GM19372 (cell line): Measurements from ENCODE around the gene AHNAK.

ENCODE experiments used
- ATAC-seq: cut with Tn5 transposase; IDR thresholded peaks from one replicate; pipeline ENCODE4 v1.9.1; 2021; ENCODE audit warnings: mild to moderate bottlenecking, low read depth, moderate library complexity; ENCODE audit not compliant: unreplicated experiment

AHNAK gene

DNA sequence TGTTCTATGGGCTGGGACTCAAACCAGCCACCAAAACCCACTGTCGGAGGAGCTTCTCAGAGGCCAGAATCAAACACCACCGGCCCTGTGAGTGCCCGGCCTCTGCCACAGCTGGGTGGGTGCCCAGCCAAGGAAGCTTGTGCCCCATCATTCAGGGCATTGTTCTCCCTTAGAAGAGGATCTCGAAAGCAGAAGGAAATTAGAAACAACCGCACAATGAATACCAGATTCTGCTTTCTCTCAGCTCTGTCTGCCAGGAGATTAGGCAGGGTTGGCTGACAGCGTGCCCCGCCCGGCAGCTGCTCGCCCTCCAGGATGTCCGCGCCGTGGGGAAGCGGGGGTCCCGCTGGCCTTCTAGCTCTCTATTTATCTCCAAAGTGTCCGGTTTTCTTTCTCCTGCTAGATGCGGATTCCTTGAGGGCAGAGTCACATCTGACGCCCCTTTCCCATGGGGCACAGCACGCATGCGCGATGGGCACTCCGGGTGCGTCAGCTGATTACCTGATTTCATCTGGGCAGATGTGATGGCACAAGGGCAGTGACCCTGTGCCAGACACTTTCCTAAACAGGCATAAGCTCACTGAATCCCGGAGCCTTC, 102.3 kb downstream of the AHNAK start:
- ATAC-seq, result no peak

DNA sequence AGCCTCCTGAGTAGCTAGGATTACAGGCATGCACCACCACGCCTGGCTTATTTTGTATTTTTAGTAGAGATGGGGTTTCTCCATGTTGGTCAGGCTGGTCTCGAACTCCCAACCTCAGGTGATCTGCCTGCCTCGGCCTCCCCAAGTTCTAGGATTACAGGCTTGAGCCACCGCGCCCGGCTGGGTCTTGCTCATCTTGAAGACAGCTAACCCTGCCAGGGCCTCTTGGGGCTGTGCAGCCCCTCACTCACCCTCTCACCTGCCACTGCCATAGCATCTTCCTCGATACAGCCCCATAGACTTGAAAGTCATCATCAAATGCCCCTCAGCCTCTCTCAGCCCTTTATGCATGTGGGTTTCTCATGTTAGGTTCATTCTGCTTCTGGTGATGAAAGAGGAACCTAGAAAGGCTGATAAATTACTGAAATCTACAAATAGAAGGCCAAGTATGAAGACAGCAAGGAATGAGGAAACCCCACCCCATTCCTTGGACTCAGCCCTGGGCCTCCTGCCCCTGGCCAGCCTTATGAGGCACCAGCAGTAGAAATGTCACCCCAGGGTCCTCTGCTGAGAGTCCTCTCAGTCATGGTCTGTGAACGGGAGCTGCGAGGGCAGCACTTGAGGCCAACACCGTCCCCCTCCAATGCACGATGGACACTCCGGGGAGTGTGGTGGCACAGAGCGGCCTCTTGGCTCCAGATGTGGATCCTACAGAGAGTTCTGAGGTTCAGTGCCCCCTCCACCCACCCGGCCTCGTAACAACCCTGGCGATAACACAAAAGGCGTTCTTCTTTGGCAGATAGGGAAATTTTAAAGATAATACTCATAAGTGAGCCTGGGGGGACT, 103.0 kb downstream of the AHNAK start:
- ATAC-seq, result no peak

DNA sequence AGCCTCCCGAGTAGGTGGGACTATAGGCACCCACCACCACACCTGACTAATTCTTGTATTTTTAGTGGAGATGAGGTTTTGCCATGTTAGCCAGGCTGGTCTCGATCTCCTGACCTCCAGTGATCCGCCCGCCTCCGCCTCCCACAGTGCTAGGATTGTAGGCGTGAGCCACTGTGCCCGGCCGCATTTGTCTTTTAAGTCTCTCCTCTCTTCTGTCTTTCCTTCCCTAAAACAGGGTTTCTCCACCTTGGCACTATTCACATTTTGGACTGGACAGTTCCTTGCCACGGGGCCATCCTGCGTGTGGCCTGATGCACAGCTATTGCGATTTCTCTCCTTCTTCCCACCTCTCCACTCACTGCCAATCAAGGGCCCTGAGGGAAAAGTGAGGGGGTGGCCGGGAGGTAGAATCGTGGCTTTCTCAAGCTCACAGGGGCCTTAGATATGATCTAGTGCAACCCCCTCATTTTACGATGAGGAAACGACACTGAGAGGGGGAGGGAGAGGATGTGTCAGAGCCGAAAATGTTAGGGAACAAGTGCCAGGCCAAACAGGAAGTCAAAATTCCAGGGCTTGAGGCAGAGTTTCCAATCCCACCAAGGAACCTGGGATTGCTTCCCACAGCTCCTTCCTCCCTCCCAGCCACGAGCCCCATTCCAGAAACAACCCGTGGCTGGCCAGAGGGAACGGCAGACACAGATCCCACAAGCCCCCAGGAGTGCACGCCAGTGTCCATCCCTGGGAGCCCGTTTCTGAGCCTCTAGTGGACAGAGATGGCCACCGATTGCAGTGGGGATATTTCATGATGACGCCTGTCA, 106.6 kb downstream of the AHNAK start:
- no peak for ATAC-seq

DNA sequence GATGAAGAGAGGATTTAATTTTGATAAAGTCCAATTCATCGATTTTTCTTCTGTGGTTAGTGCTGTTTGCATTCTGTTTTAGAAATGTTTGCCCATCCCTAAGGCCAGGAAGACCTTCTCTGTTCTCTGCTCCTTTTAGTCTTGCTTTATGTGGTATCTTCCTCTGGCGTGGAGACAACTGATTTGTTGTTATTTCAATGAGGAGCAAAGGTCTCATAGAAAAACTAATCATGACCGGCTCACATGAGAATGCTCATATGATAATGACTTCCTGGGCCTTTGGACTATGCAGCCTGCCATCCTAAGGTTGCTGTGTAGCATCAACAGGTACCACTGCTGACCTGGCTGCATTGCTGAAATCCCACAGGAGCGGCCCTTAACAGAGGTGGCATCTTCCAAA, 108.0 kb downstream of the AHNAK start:
- ATAC-seq, result no peak

DNA sequence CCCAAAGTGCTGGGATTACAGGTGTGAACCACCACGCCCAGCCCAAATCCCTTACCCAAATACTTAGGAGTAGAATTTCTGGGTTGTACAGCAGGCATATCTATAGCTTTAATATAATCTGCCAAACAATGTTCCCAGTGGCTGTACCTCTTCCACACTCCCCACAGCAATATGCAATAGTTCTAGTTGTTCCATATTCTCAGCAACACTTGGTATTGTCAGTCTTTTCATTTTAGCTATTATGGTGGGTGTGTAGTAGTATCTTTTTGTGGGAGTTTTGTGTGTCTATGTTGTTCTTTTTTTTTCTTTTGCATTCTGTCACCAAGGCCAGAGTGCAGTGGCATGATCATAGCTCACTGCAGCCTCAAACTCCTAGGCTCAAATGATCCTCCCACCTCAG, 109.0 kb downstream of the AHNAK start:
- ATAC-seq, result no peak

- no peak for ATAC-seq
Measured at GRCh38 chr11:62435846-62436660, 110.6 kb downstream of the AHNAK start.

GRCh38 chr11:62433904-62434276, 112.7 kb downstream of the AHNAK start:
- no peak for ATAC-seq

- ATAC-seq, result no peak
Measured at GRCh38 chr11:62433141-62433903, 113.3 kb downstream of the AHNAK start.

GRCh38 chr11:62432695-62433094, 113.9 kb downstream of the AHNAK start:
- no peak for ATAC-seq

DNA sequence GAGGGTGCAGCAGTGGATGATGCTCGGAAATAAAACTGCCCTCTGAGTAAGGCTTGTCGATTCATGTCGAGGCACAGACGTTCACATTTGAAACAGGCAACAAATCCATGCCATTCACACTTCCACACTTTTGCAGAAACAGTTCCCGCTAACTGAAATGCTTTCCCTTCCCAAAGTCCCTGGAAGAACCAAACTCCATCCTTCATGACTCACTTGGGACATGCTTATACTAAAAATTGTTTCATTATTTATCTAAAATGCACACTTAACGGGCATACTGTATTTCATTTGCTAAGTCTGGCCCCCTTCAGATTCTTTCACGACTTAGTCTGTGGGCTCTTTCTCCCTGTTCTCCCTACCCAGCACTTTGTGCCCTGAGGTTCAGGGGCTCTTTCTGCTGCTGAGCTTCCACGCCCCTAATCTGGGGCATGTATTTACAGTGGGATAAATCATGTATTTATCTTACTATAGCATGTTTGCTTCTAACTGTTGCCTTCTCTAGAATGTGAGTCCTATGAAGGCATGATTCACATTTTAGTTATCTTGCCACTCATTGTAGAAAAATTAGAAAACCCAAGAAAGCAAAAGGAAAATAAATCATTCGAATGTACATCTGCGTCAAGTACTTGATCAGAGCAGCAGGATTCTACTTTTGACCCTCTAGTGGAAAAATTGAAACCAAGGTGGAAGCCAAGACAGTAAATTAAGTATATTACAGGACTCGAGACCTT, 115.3 kb downstream of the AHNAK start:
- ATAC-seq, result no peak

DNA sequence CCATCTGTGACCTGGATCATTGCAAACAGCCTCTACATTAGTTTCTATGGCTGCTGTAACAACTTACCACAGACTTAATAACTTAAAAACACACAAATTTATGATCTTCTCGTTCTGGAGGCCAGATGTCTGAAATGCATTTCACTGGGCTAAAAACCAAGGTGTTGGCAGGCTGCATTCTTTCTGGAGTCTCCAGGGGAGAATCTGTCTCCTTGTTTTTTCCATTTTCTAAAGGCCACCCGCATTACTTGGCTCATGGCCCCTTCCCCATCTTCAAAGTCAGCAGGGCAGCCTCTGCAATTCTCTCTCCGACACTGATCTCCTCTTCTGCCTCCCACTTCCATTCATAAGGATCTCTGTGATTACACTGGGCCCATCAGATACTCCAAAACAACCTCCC, 116.2 kb downstream of the AHNAK start:
- no peak for ATAC-seq

- ATAC-seq, result no peak
Measured at GRCh38 chr11:62428871-62429560, 117.6 kb downstream of the AHNAK start.

DNA sequence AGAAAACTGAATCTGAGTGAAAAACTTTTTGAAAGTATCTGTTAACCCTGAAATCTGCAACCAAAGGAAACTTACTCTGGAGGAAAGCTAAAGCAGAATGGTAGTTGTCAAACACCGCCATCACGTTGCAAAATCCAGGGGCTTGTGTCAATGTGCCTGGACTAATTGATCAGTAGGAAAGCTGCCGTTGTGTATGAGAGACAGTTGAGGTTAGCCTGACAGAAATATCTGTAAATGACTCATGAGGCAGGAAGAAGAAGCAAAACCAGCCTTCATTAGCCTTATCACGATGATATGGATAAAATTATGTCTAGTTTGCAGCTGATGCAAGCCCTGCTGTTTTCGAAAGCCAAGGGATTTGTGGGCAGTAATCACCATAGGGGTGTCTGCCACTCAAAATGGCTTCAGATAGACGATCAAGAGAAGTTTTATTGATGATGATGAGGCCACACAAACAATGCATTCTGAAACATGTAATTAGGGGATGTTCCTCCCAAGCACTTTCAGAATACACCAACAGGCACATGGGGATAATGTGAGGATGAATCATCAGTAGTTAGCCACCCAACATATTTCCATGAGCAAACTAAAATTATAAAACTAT, 118.9 kb downstream of the AHNAK start:
- ATAC-seq, result no peak

GRCh38 chr11:62423012-62423411, 123.6 kb downstream of the AHNAK start:
- ATAC-seq, result no peak

GRCh38 chr11:62421996-62422395, 124.6 kb downstream of the AHNAK start:
- ATAC-seq, result no peak

GRCh38 chr11:62420882-62421281, 125.7 kb downstream of the AHNAK start:
- ATAC-seq, result no peak

- ATAC-seq, result no peak
Measured at GRCh38 chr11:62419943-62420342, 126.7 kb downstream of the AHNAK start.

- no peak for ATAC-seq
Measured at GRCh38 chr11:62419314-62419929, 127.2 kb downstream of the AHNAK start.
